ENCODE data around the gene MRPL17.

MRPL17 gene

GRCh38 chr11:6724013-6724412 is 40.9 kb upstream of the MRPL17 start:
- no CpG with 5 or more reads among the region's 1 CpG for WGBS, 2 donors (ENCODE audit: extremely low coverage in 2 of 2, insufficient read length in 2 of 2, insufficient replicate concordance in 1 of 2)
- Histone ChIP-seq H3K27me3 (ENCODE audit: control insufficient read depth in 3 of 3, insufficient read depth in 3 of 3, low read depth in 1 of 3, low read length in 3 of 3) (peaks cover 0 to 2% (median 0%) of the 10 kb centered on the region in 3 experiments), H2BK120ac (ENCODE audit: low read depth, low read length) (no peak overlapping the region)

DNA sequence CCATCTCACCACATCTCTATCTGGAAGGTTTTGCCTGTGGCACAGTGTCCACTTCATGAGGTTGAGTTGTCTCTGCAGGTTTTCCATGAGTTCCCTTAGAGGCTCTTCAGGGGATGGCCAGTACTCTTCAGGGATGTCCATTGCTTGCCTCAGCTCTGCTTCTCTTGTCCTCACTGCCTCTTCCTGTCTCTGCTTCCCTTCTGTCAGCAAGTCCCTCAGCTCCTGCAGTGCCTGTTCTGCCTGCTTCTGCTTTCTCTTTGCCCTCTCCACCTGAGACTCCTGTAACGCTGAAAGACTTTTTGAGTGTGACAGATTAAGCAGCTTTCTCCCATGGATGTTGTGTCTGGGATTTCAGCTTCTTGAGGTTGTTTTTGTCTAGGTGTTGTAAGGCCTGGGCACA is 38.2 kb upstream of the MRPL17 start:
- Histone ChIP-seq H3K27me3 (ENCODE audit: control insufficient read depth in 3 of 3, insufficient read depth in 3 of 3, low read depth in 1 of 3, low read length in 3 of 3) (peaks cover 0 to 2% (median 0%) of the 10 kb centered on the region in 3 experiments), H3K4me3 (ENCODE audit: low read length in 2 of 2) (no peak overlapping the region), H3K4ac (ENCODE audit: low read length) (no peak overlapping the region), H4K8ac (ENCODE audit: low read depth, low read length) (no peak overlapping the region), H2AK5ac (ENCODE audit: low read depth, low read length) (no peak overlapping the region), H3K23ac (ENCODE audit: low read depth, low read length, poor library complexity) (no peak overlapping the region), H3K4me1 (ENCODE audit: control insufficient read depth in 2 of 2, insufficient read depth in 1 of 2, low read depth in 1 of 2, low read length in 2 of 2) (no peaks in the 10 kb centered on the region), H3K9ac (ENCODE audit: low read depth, low read length, poor library complexity) (no peak overlapping the region), H4K91ac (ENCODE audit: low read depth, low read length, poor library complexity) (no peak overlapping the region), H3K9me3 (replicated peaks in 1 of 2; ENCODE audit: control insufficient read depth in 2 of 2, insufficient read depth in 1 of 2, low read depth in 1 of 2, low read length in 2 of 2) (peaks cover 0 to 4% of the 10 kb centered on the region in 2 donors), H2BK12ac (ENCODE audit: low read length) (no peak overlapping the region), H2AFZ (ENCODE audit: low read length) (no peak overlapping the region), H3K27ac (replicated peaks; ENCODE audit: low read length) (no peak overlapping the region), H2BK15ac (ENCODE audit: low read length) (no peak overlapping the region), H3K4me2 (ENCODE audit: insufficient read depth, low read length, poor library complexity, severe bottlenecking) (no peak overlapping the region), H3K79me1 (ENCODE audit: low read depth, low read length) (no peaks in the 10 kb centered on the region), H2BK5ac (ENCODE audit: low read length) (no peak overlapping the region), H3K18ac (ENCODE audit: low read length) (no peak overlapping the region), H3K14ac (ENCODE audit: low read length) (no peak overlapping the region), H2BK120ac (ENCODE audit: low read depth, low read length) (no peak overlapping the region), H3K36me3 (replicated peaks in 1 of 2; ENCODE audit: control insufficient read depth in 2 of 2, insufficient read depth in 2 of 2, low read length in 2 of 2) (no peaks in the 10 kb centered on the region)
- no peak for DNase-seq (ENCODE audit: low spot score)
- no CpG with 5 or more reads among the region's 1 CpG for WGBS, 2 donors (ENCODE audit: extremely low coverage in 2 of 2, insufficient read length in 2 of 2, insufficient replicate concordance in 1 of 2)

More at GRCh38 chr11:6724013-6724412, 40.9 kb upstream of the MRPL17 start:
- Histone ChIP-seq H3K23ac (ENCODE audit: low read depth, low read length, poor library complexity) (no peak overlapping the region), H3K14ac (ENCODE audit: low read length) (no peak overlapping the region), H4K8ac (ENCODE audit: low read depth, low read length) (no peak overlapping the region), H3K27ac (replicated peaks; ENCODE audit: low read length) (no peak overlapping the region), H2BK12ac (ENCODE audit: low read length) (no peak overlapping the region), H4K91ac (ENCODE audit: low read depth, low read length, poor library complexity) (no peak overlapping the region), H3K4ac (ENCODE audit: low read length) (no peak overlapping the region), H3K79me1 (ENCODE audit: low read depth, low read length) (no peaks in the 10 kb centered on the region), H3K4me2 (ENCODE audit: insufficient read depth, low read length, poor library complexity, severe bottlenecking) (no peak overlapping the region), H3K4me1 (ENCODE audit: control insufficient read depth in 2 of 2, insufficient read depth in 1 of 2, low read depth in 1 of 2, low read length in 2 of 2) (no peaks in the 10 kb centered on the region), H3K36me3 (replicated peaks in 1 of 2; ENCODE audit: control insufficient read depth in 2 of 2, insufficient read depth in 2 of 2, low read length in 2 of 2) (no peaks in the 10 kb centered on the region), H3K4me3 (ENCODE audit: low read length in 2 of 2) (no peak overlapping the region), H2AK5ac (ENCODE audit: low read depth, low read length) (no peak overlapping the region), H2AFZ (ENCODE audit: low read length) (no peak overlapping the region), H3K9ac (ENCODE audit: low read depth, low read length, poor library complexity) (no peak overlapping the region), H3K9me3 (replicated peaks in 1 of 2; ENCODE audit: control insufficient read depth in 2 of 2, insufficient read depth in 1 of 2, low read depth in 1 of 2, low read length in 2 of 2) (no peaks in the 10 kb centered on the region), H2BK15ac (ENCODE audit: low read length) (no peak overlapping the region), H2BK5ac (ENCODE audit: low read length) (no peak overlapping the region), H3K18ac (ENCODE audit: low read length) (no peak overlapping the region)
- no peak for DNase-seq (ENCODE audit: low spot score)

DNA sequence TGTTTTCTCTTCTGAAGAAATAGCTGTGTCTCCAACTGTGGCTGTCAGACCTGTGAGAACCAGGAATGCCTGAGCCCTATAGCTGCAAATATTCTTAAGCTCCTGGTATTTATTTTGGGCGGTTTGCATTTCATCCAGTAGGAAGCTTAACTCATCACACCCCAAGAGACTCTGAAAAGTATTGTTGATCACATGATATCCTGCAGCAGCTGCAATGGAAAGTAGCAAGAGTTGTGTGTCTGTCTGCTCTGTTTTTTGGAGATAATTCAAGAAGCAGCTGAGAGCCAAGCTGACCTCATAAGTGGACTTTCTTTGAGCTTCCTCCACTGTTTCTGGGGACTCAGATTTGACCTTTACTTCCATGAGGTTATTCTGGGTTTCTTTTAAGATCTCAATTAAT is 36.4 kb upstream of the MRPL17 start:
- no peak overlapping the region for H4K8ac ChIP-seq (ENCODE audit: low read depth, low read length)
- no peak overlapping the region for H3K23ac ChIP-seq (ENCODE audit: low read depth, low read length, poor library complexity)
- H3K9ac ChIP-seq (ENCODE audit: low read depth, low read length, poor library complexity) = no peak overlapping the region
- H3K4me2 ChIP-seq (ENCODE audit: insufficient read depth, low read length, poor library complexity, severe bottlenecking) = no peak overlapping the region
- H3K4me3 ChIP-seq (ENCODE audit: low read length in 2 of 2) = no peak overlapping the region
- peaks cover 0 to 4% of the 10 kb centered on the region in 2 donors for H3K9me3 ChIP-seq (replicated peaks in 1 of 2; ENCODE audit: control insufficient read depth in 2 of 2, insufficient read depth in 1 of 2, low read depth in 1 of 2, low read length in 2 of 2)
- H2BK15ac ChIP-seq (ENCODE audit: low read length) = no peak overlapping the region
- H4K91ac ChIP-seq (ENCODE audit: low read depth, low read length, poor library complexity) = no peak overlapping the region
- H2BK120ac ChIP-seq (ENCODE audit: low read depth, low read length) = no peak overlapping the region
- H3K36me3 ChIP-seq (replicated peaks in 1 of 2; ENCODE audit: control insufficient read depth in 2 of 2, insufficient read depth in 2 of 2, low read length in 2 of 2) = no peaks in the 10 kb centered on the region
- no peak overlapping the region for H2AK5ac ChIP-seq (ENCODE audit: low read depth, low read length)
- no CpG with 5 or more reads among the region's 1 CpG for WGBS, 2 donors (ENCODE audit: extremely low coverage in 2 of 2, insufficient read length in 2 of 2, insufficient replicate concordance in 1 of 2)
- no peaks in the 10 kb centered on the region for H3K79me1 ChIP-seq (ENCODE audit: low read depth, low read length)
- H2AFZ ChIP-seq (ENCODE audit: low read length) = no peak overlapping the region
- no peak overlapping the region for H3K4ac ChIP-seq (ENCODE audit: low read length)
- H2BK12ac ChIP-seq (ENCODE audit: low read length) = no peak overlapping the region
- DNase-seq (ENCODE audit: low spot score) = no peak
- no peak overlapping the region for H3K27ac ChIP-seq (replicated peaks; ENCODE audit: low read length)
- H3K18ac ChIP-seq (ENCODE audit: low read length) = no peak overlapping the region
- H3K14ac ChIP-seq (ENCODE audit: low read length) = no peak overlapping the region
- H3K4me1 ChIP-seq (ENCODE audit: control insufficient read depth in 2 of 2, insufficient read depth in 1 of 2, low read depth in 1 of 2, low read length in 2 of 2) = no peaks in the 10 kb centered on the region
- no peak overlapping the region for H2BK5ac ChIP-seq (ENCODE audit: low read length)
- peaks cover 0 to 2% (median 0%) of the 10 kb centered on the region in 3 experiments for H3K27me3 ChIP-seq (ENCODE audit: control insufficient read depth in 3 of 3, insufficient read depth in 3 of 3, low read depth in 1 of 3, low read length in 3 of 3)

- Histone ChIP-seq H3K27me3 (ENCODE audit: control insufficient read depth in 3 of 3, insufficient read depth in 3 of 3, low read depth in 1 of 3, low read length in 3 of 3) (no peaks in the 10 kb centered on the region), H2BK12ac (ENCODE audit: low read length) (no peak overlapping the region), H3K4me3 (ENCODE audit: low read length in 2 of 2) (no peak overlapping the region), H3K36me3 (replicated peaks in 1 of 2; ENCODE audit: control insufficient read depth in 2 of 2, insufficient read depth in 2 of 2, low read length in 2 of 2) (no peaks in the 10 kb centered on the region), H3K18ac (ENCODE audit: low read length) (no peak overlapping the region), H4K8ac (ENCODE audit: low read depth, low read length) (no peak overlapping the region), H2AK5ac (ENCODE audit: low read depth, low read length) (no peak overlapping the region), H3K14ac (ENCODE audit: low read length) (no peak overlapping the region), H2BK120ac (ENCODE audit: low read depth, low read length) (no peak overlapping the region), H2BK15ac (ENCODE audit: low read length) (no peak overlapping the region), H2BK5ac (ENCODE audit: low read length) (no peak overlapping the region), H3K23ac (ENCODE audit: low read depth, low read length, poor library complexity) (no peak overlapping the region), H3K9me3 (replicated peaks in 1 of 2; ENCODE audit: control insufficient read depth in 2 of 2, insufficient read depth in 1 of 2, low read depth in 1 of 2, low read length in 2 of 2) (peaks cover 0 to 8% of the 10 kb centered on the region in 2 donors), H3K4ac (ENCODE audit: low read length) (no peak overlapping the region), H3K27ac (replicated peaks; ENCODE audit: low read length) (no peak overlapping the region), H3K4me2 (ENCODE audit: insufficient read depth, low read length, poor library complexity, severe bottlenecking) (no peak overlapping the region), H3K9ac (ENCODE audit: low read depth, low read length, poor library complexity) (no peak overlapping the region), H2AFZ (ENCODE audit: low read length) (no peak overlapping the region), H3K79me1 (ENCODE audit: low read depth, low read length) (no peaks in the 10 kb centered on the region), H3K4me1 (ENCODE audit: control insufficient read depth in 2 of 2, insufficient read depth in 1 of 2, low read depth in 1 of 2, low read length in 2 of 2) (no peaks in the 10 kb centered on the region), H4K91ac (ENCODE audit: low read depth, low read length, poor library complexity) (no peak overlapping the region)
- DNase-seq (ENCODE audit: low spot score) = no peak
- no CpG with 5 or more reads among the region's 3 CpGs for WGBS, 2 donors (ENCODE audit: extremely low coverage in 2 of 2, insufficient read length in 2 of 2, insufficient replicate concordance in 1 of 2)
These were observed 34.3 kb upstream of the MRPL17 start for GRCh38 chr11:6717426-6717825.

All from neuronal stem cell (in vitro differentiated cells).